Measurements from ENCODE around the gene RNU1-4.
"Not testable (repeated sequence)": the region's sequence is repeated elsewhere in the genome, so short reads cannot be mapped to it uniquely, and the experiment has no call there.

GRCh38 chr1:16765731-16766605, 25.7 kb downstream of the RNU1-4 start:
- TF ChIP-seq CTCF, POLR2AphosphoS5 (IDR thresholded peaks at IDR 0.05): not testable (repeated sequence)

Measured in prostate gland (tissue), 2 donors.